Mammary epithelial cell (primary cell): Measurements from ENCODE around the gene EIF4ENIF1.

Experiments
- CTCF ChIP-seq, 2 donors: IDR thresholded peaks in 1 of 2; conservative IDR thresholded peaks in 1 of 2; 2 replicates each; pipeline ENCODE4 v1.5.1; 2011 to 2012; ENCODE audit warnings: inconsistent platforms in 2 of 2, low read length in 2 of 2, mild to moderate bottlenecking in 2 of 2, control low read depth in 1 of 2, low read depth in 1 of 2; ENCODE audit not compliant: insufficient read depth in 1 of 2; ENCODE audit errors: extremely low read depth in 1 of 2
- EZH2 ChIP-seq: IDR thresholded peaks from 2 replicates; pipeline ENCODE4 v1.6.1; 2012; ENCODE audit warnings: low read length, inconsistent platforms, borderline replicate concordance

GRCh38 chr22:31486951-31487350 lies 2.7 kb downstream of the EIF4ENIF1 start:
- TF ChIP-seq CTCF (conservative IDR thresholded peaks at IDR 0.05 in 1 of 2, IDR thresholded peaks at IDR 0.05 in 1 of 2; ENCODE audit: extremely low read depth in 1 of 2, insufficient read depth in 1 of 2, low read depth in 1 of 2, low read length in 2 of 2) (no peak), EZH2 (no peak)
